ENCODE results near the gene SERINC2. TPM values are rescaled to one million over a fixed set of nuclear protein-coding genes. Genes with fewer than 3 reads are reported as not detected.
"Not testable (repeated sequence)": the region's sequence is repeated elsewhere in the genome, so short reads cannot be mapped to it uniquely, and the experiment has no call there.

The SERINC2 gene
- total RNA-seq, 1 donor from 2014 or later: 2.1 TPM

GRCh38 chr1:31473508-31473907 is 60.5 kb downstream of the SERINC2 start:
- not testable (repeated sequence) for H3K36me3 ChIP-seq (ENCODE audit: control insufficient read depth in 3 of 3, insufficient read depth in 3 of 3, low read length in 3 of 3); H3K4me3 ChIP-seq (ENCODE audit: low read length in 3 of 3); H3K4me1 ChIP-seq (ENCODE audit: control insufficient read depth in 3 of 3, insufficient read depth in 3 of 3, low read length in 3 of 3); H3K27ac ChIP-seq (ENCODE audit: low read depth, low read length); H3K9ac ChIP-seq (ENCODE audit: low read depth in 1 of 3, low read length in 3 of 3); H3K9me3 ChIP-seq (ENCODE audit: control insufficient read depth in 3 of 3, low read length in 3 of 3); H3K27me3 ChIP-seq (ENCODE audit: control insufficient read depth in 3 of 3, insufficient read depth in 3 of 3, low read length in 3 of 3)

GRCh38 chr1:31474567-31474966 is 61.6 kb downstream of the SERINC2 start:
- not testable (repeated sequence) for H3K27ac ChIP-seq (ENCODE audit: low read depth, low read length); H3K4me3 ChIP-seq (ENCODE audit: low read length in 3 of 3); H3K4me1 ChIP-seq (ENCODE audit: control insufficient read depth in 3 of 3, insufficient read depth in 3 of 3, low read length in 3 of 3); H3K9me3 ChIP-seq (ENCODE audit: control insufficient read depth in 3 of 3, low read length in 3 of 3); H3K9ac ChIP-seq (ENCODE audit: low read depth in 1 of 3, low read length in 3 of 3); H3K27me3 ChIP-seq (ENCODE audit: control insufficient read depth in 3 of 3, insufficient read depth in 3 of 3, low read length in 3 of 3); H3K36me3 ChIP-seq (ENCODE audit: control insufficient read depth in 3 of 3, insufficient read depth in 3 of 3, low read length in 3 of 3)

GRCh38 chr1:31476891-31477846 is 64.2 kb downstream of the SERINC2 start:
- Histone ChIP-seq H3K9me3 (ENCODE audit: control insufficient read depth in 3 of 3, low read length in 3 of 3) (no peaks in the 10 kb centered on the region), H3K9ac (ENCODE audit: low read depth in 1 of 3, low read length in 3 of 3) (no peak overlapping the region), H3K36me3 (ENCODE audit: control insufficient read depth in 3 of 3, insufficient read depth in 3 of 3, low read length in 3 of 3) (no peaks in the 10 kb centered on the region), H3K27ac (ENCODE audit: low read depth, low read length) (no peak overlapping the region), H3K4me1 (ENCODE audit: control insufficient read depth in 3 of 3, insufficient read depth in 3 of 3, low read length in 3 of 3) (no peaks in the 10 kb centered on the region), H3K27me3 (ENCODE audit: control insufficient read depth in 3 of 3, insufficient read depth in 3 of 3, low read length in 3 of 3) (peaks cover 0 to 3% (median 0%) of the 10 kb centered on the region in 3 donors), H3K4me3 (ENCODE audit: low read length in 3 of 3) (no peak overlapping the region)

GRCh38 chr1:31478167-31478566 is 65.2 kb downstream of the SERINC2 start:
- no peak overlapping the region for H3K9ac ChIP-seq (ENCODE audit: low read depth in 1 of 3, low read length in 3 of 3)

GRCh38 chr1:31479811-31480210 is 66.8 kb downstream of the SERINC2 start:
- Histone ChIP-seq H3K9ac (ENCODE audit: low read depth in 1 of 3, low read length in 3 of 3) (no peak overlapping the region), H3K27me3 (ENCODE audit: control insufficient read depth in 3 of 3, insufficient read depth in 3 of 3, low read length in 3 of 3) (no peaks in the 10 kb centered on the region), H3K9me3 (ENCODE audit: control insufficient read depth in 3 of 3, low read length in 3 of 3) (no peaks in the 10 kb centered on the region), H3K27ac (ENCODE audit: low read depth, low read length) (no peak overlapping the region), H3K4me1 (ENCODE audit: control insufficient read depth in 3 of 3, insufficient read depth in 3 of 3, low read length in 3 of 3) (no peaks in the 10 kb centered on the region), H3K4me3 (ENCODE audit: low read length in 3 of 3) (no peak overlapping the region), H3K36me3 (ENCODE audit: control insufficient read depth in 3 of 3, insufficient read depth in 3 of 3, low read length in 3 of 3) (no peaks in the 10 kb centered on the region)

More at GRCh38 chr1:31478167-31478566, 65.2 kb downstream of the SERINC2 start:
- Histone ChIP-seq H3K36me3 (ENCODE audit: control insufficient read depth in 3 of 3, insufficient read depth in 3 of 3, low read length in 3 of 3) (no peaks in the 10 kb centered on the region), H3K4me1 (ENCODE audit: control insufficient read depth in 3 of 3, insufficient read depth in 3 of 3, low read length in 3 of 3) (no peaks in the 10 kb centered on the region), H3K4me3 (ENCODE audit: low read length in 3 of 3) (no peak overlapping the region), H3K9me3 (ENCODE audit: control insufficient read depth in 3 of 3, low read length in 3 of 3) (no peaks in the 10 kb centered on the region), H3K27me3 (ENCODE audit: control insufficient read depth in 3 of 3, insufficient read depth in 3 of 3, low read length in 3 of 3) (peaks cover 0 to under 1% (median 0%) of the 10 kb centered on the region in 3 donors), H3K27ac (ENCODE audit: low read depth, low read length) (no peak overlapping the region)

- not testable (repeated sequence) for H3K27ac ChIP-seq (ENCODE audit: low read depth, low read length); H3K4me3 ChIP-seq (ENCODE audit: low read length in 3 of 3); H3K9me3 ChIP-seq (ENCODE audit: control insufficient read depth in 3 of 3, low read length in 3 of 3); H3K9ac ChIP-seq (ENCODE audit: low read depth in 1 of 3, low read length in 3 of 3); H3K4me1 ChIP-seq (ENCODE audit: control insufficient read depth in 3 of 3, insufficient read depth in 3 of 3, low read length in 3 of 3); H3K27me3 ChIP-seq (ENCODE audit: control insufficient read depth in 3 of 3, insufficient read depth in 3 of 3, low read length in 3 of 3); H3K36me3 ChIP-seq (ENCODE audit: control insufficient read depth in 3 of 3, insufficient read depth in 3 of 3, low read length in 3 of 3)
Measured at GRCh38 chr1:31480426-31480825, 67.4 kb downstream of the SERINC2 start.

GRCh38 chr1:31482482-31483011 is 69.5 kb downstream of the SERINC2 start:
- Histone ChIP-seq H3K4me3 (ENCODE audit: low read length in 3 of 3) (no peak overlapping the region), H3K9me3 (ENCODE audit: control insufficient read depth in 3 of 3, low read length in 3 of 3) (no peaks in the 10 kb centered on the region), H3K4me1 (ENCODE audit: control insufficient read depth in 3 of 3, insufficient read depth in 3 of 3, low read length in 3 of 3) (no peaks in the 10 kb centered on the region), H3K27ac (ENCODE audit: low read depth, low read length) (peak overlapping the region; percentile 23), H3K27me3 (ENCODE audit: control insufficient read depth in 3 of 3, insufficient read depth in 3 of 3, low read length in 3 of 3) (no peaks in the 10 kb centered on the region), H3K36me3 (ENCODE audit: control insufficient read depth in 3 of 3, insufficient read depth in 3 of 3, low read length in 3 of 3) (no peaks in the 10 kb centered on the region), H3K9ac (ENCODE audit: low read depth in 1 of 3, low read length in 3 of 3) (no peak overlapping the region)

GRCh38 chr1:31483012-31483946 is 70.3 kb downstream of the SERINC2 start:
- no peak overlapping the region for H3K9ac ChIP-seq (ENCODE audit: low read depth in 1 of 3, low read length in 3 of 3)
- no peaks in the 10 kb centered on the region for H3K36me3 ChIP-seq (ENCODE audit: control insufficient read depth in 3 of 3, insufficient read depth in 3 of 3, low read length in 3 of 3)
- H3K4me1 ChIP-seq (ENCODE audit: control insufficient read depth in 3 of 3, insufficient read depth in 3 of 3, low read length in 3 of 3): no peaks in the 10 kb centered on the region
- no peak overlapping the region for H3K4me3 ChIP-seq (ENCODE audit: low read length in 3 of 3)
- H3K27ac ChIP-seq (ENCODE audit: low read depth, low read length): peak overlapping the region; percentile 23
- no peaks in the 10 kb centered on the region for H3K9me3 ChIP-seq (ENCODE audit: control insufficient read depth in 3 of 3, low read length in 3 of 3)
- H3K27me3 ChIP-seq (ENCODE audit: control insufficient read depth in 3 of 3, insufficient read depth in 3 of 3, low read length in 3 of 3): peaks cover 0 to 3% (median under 1%) of the 10 kb centered on the region in 3 donors

Measured in skeletal muscle tissue (tissue), 4 donors.